Smooth muscle cell (in vitro differentiated cells): ENCODE data around the gene IFT172. TPM values are rescaled to one million over a fixed set of nuclear protein-coding genes. Genes with fewer than 3 reads are reported as not detected.

ENCODE experiments used
- DNase-seq: peaks from one replicate; lab custom pipeline; 2025; ENCODE audit not compliant: unreplicated experiment; lab: John Stamatoyannopoulos, UW
- H2AFZ ChIP-seq: fragments of 200-600 bp; sonication (generic); 2 replicates; pipeline ENCODE4 v1.6.0; 2016; ENCODE audit warnings: antibody characterized with exemption, low read depth, mild to moderate bottlenecking
- H3F3A ChIP-seq: fragments of 200-600 bp; sonication (generic); 2 replicates; pipeline ENCODE4 v1.6.0; 2017; ENCODE audit warnings: antibody characterized with exemption, low read depth
- H3K27ac ChIP-seq: fragments of 200-600 bp; sonication (generic); 2 replicates; pipeline ENCODE4 v1.5.1; 2016; ENCODE audit warnings: low read depth, mild to moderate bottlenecking
- H3K27me3 ChIP-seq: fragments of 200-600 bp; sonication (generic); 2 replicates; pipeline ENCODE4 v1.6.1; 2016; ENCODE audit warnings: low read depth, mild to moderate bottlenecking
- H3K36me3 ChIP-seq: fragments of 200-600 bp; sonication (generic); 2 replicates; pipeline ENCODE4 v1.5.1; 2016; ENCODE audit warnings: low read depth
- H3K4me1 ChIP-seq: fragments of 200-600 bp; sonication (generic); 2 replicates; pipeline ENCODE4 v1.5.1; 2016; ENCODE audit warnings: low read depth
- H3K4me2 ChIP-seq: fragments of 200-600 bp; sonication (generic); 2 replicates; pipeline ENCODE4 v1.6.0; 2016; ENCODE audit warnings: mild to moderate bottlenecking
- H3K4me3 ChIP-seq: fragments of 200-600 bp; sonication (generic); 2 replicates; pipeline ENCODE4 v1.5.1; 2016; ENCODE audit warnings: mild to moderate bottlenecking
- H3K79me2 ChIP-seq: fragments of 200-600 bp; sonication (generic); 2 replicates; pipeline ENCODE4 v1.6.0; 2016; ENCODE audit warnings: low read depth, mild to moderate bottlenecking
- H3K9ac ChIP-seq: fragments of 200-600 bp; sonication (generic); 2 replicates; pipeline ENCODE4 v1.6.0; 2016; ENCODE audit warnings: low read depth
- H3K9me3 ChIP-seq: fragments of 200-600 bp; sonication (generic); replicated peaks from 2 replicates; pipeline ENCODE4 v1.5.1; 2016; ENCODE audit warnings: low read depth
- H4K20me1 ChIP-seq: fragments of 200-600 bp; sonication (generic); 2 replicates; pipeline ENCODE4 v1.6.0; 2016; ENCODE audit warnings: low read depth
- whole genome bisulfite sequencing: methylation state at CpG from one replicate; pipeline ENCODE4 v1.1.7; 2016; ENCODE audit warnings: low lambda C conversion rate; 5-methylcytosine and 5-hydroxymethylcytosine counted together
- polyA plus RNA-seq: library from polyadenylated mRNA; unstranded; fragments of >200 nt; fragmentation: Nextera tagmentation; extraction: Ambion mirVana; gene quantifications from 2 replicates; pipeline ENCODE4 v1.2.1, GENCODE V29; 2016
- total RNA-seq: library from RNA; depleted of rRNA; stranded (reverse); fragments of >200 nt; gene quantifications from 2 replicates; pipeline ENCODE4 v1.2.3, GENCODE V29; 2014
- TF ChIP-seq, protein P1 (sequence below): fragments of 200-600 bp; sonication (generic); IDR thresholded peaks from 2 replicates; pipeline ENCODE4 v1.5.1; 2017; ENCODE audit warnings: borderline replicate concordance, mild to moderate bottlenecking, antibody characterized with exemption; ENCODE audit not compliant: insufficient read depth, poor library complexity, severe bottlenecking

Gene IFT172
- total and polyA plus RNA-seq, 2 experiments from 2014 or later = 12.5 to 26.3 TPM

- Histone ChIP-seq H2AFZ (no peak overlapping the region), H3K27me3 (no peaks in the 10 kb centered on the region), H3K9me3 (no peaks in the 10 kb centered on the region), H3K79me2 (no peaks in the 10 kb centered on the region), H3K36me3 (peaks cover 10% of the 10 kb centered on the region), H3K4me3 (no peak overlapping the region), H4K20me1 (peaks cover 39% of the 10 kb centered on the region), H3K4me2 (no peak overlapping the region), H3K9ac (no peak overlapping the region), H3K27ac (no peak overlapping the region), H3K4me1 (peaks cover 4% of the 10 kb centered on the region), H3F3A (peaks cover 23% of the 10 kb centered on the region)
- no peak for DNase-seq
- TF ChIP-seq, protein P1, sequence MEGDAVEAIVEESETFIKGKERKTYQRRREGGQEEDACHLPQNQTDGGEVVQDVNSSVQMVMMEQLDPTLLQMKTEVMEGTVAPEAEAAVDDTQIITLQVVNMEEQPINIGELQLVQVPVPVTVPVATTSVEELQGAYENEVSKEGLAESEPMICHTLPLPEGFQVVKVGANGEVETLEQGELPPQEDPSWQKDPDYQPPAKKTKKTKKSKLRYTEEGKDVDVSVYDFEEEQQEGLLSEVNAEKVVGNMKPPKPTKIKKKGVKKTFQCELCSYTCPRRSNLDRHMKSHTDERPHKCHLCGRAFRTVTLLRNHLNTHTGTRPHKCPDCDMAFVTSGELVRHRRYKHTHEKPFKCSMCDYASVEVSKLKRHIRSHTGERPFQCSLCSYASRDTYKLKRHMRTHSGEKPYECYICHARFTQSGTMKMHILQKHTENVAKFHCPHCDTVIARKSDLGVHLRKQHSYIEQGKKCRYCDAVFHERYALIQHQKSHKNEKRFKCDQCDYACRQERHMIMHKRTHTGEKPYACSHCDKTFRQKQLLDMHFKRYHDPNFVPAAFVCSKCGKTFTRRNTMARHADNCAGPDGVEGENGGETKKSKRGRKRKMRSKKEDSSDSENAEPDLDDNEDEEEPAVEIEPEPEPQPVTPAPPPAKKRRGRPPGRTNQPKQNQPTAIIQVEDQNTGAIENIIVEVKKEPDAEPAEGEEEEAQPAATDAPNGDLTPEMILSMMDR = no peak
- WGBS = 77% methylated on average over 6 of the region's 6 CpGs
These were observed 46.6 kb downstream of the IFT172 start for GRCh38 chr2:27442920-27443282.

- Histone ChIP-seq H3K36me3 (peaks cover 12% of the 10 kb centered on the region), H3K9me3 (no peaks in the 10 kb centered on the region), H3K4me1 (peaks cover 4% of the 10 kb centered on the region), H3F3A (peaks cover 28% of the 10 kb centered on the region), H3K27me3 (no peaks in the 10 kb centered on the region), H3K4me3 (peak within 1 kb of the TSS; percentile 35), H3K79me2 (no peaks in the 10 kb centered on the region), H3K27ac (no peak within 1 kb of the TSS), H2AFZ (no peak within 1 kb of the TSS), H3K4me2 (peak within 1 kb of the TSS; percentile 54), H4K20me1 (peaks cover 41% of the 10 kb centered on the region), H3K9ac (no peak within 1 kb of the TSS)
- DNase-seq = no peak
- TF ChIP-seq, protein P1 = peak; percentile 25
- 28% methylated on average over 56 of the region's 80 CpGs for WGBS
These were observed 47.3 kb downstream of the IFT172 start, which contains the start of gene KRTCAP3 for GRCh38 chr2:27441958-27442919. KRTCAP3 (plus strand) TSS chr2:27442381; CDS start chr2:27442413, 32 bp downstream.

GRCh38 chr2:27441226-27441926 lies 48.2 kb downstream of the IFT172 start:
- Histone ChIP-seq H3K9ac (no peak overlapping the region), H2AFZ (no peak overlapping the region), H3K9me3 (no peaks in the 10 kb centered on the region), H3F3A (peaks cover 35% of the 10 kb centered on the region), H3K27me3 (no peaks in the 10 kb centered on the region), H3K4me2 (no peak overlapping the region), H3K4me3 (no peak overlapping the region), H3K79me2 (no peaks in the 10 kb centered on the region), H3K4me1 (peaks cover 4% of the 10 kb centered on the region), H3K36me3 (peaks cover 20% of the 10 kb centered on the region), H3K27ac (no peak overlapping the region), H4K20me1 (peaks cover 50% of the 10 kb centered on the region)
- DNase-seq = no peak
- TF ChIP-seq, protein P1 = no peak
- 82% methylated on average over 10 of the region's 10 CpGs for WGBS
